Endodermal cell (in vitro differentiated cells): ENCODE measurements around the gene PAIP2. TPM values are rescaled to one million over a fixed set of nuclear protein-coding genes. Genes with fewer than 3 reads are reported as not detected.

ENCODE experiments used
- DNase-seq: peaks from one replicate; pipeline ENCODE4 v3.0.0-alpha.2; 2017
- H3K27ac ChIP-seq: 2 replicates; pipeline ENCODE4 v1.5.1; 2013; ENCODE audit warnings: mild to moderate bottlenecking, low read depth, low read length, moderate library complexity
- H3K27me3 ChIP-seq: 2 replicates; pipeline ENCODE4 v1.6.1; 2013; ENCODE audit warnings: mild to moderate bottlenecking, low read length, moderate library complexity; ENCODE audit not compliant: insufficient read depth, control insufficient read depth, poor library complexity, severe bottlenecking
- H3K36me3 ChIP-seq: 2 replicates; pipeline ENCODE4 v1.7.0; 2013; ENCODE audit warnings: mild to moderate bottlenecking, low read length, moderate library complexity; ENCODE audit not compliant: control insufficient read depth, insufficient read depth
- H3K4me1 ChIP-seq: one replicate; pipeline ENCODE4 v1.7.0; 2013; ENCODE audit warnings: low read length; ENCODE audit not compliant: control insufficient read depth, insufficient read depth
- H3K4me3 ChIP-seq: 2 replicates; pipeline ENCODE4 v1.5.1; 2013; ENCODE audit warnings: mild to moderate bottlenecking, low read length, moderate library complexity
- H3K9ac ChIP-seq: 2 replicates; pipeline ENCODE4 v1.6.1; 2013; ENCODE audit warnings: mild to moderate bottlenecking, low read length, moderate library complexity; ENCODE audit not compliant: poor library complexity, severe bottlenecking; ENCODE audit errors: extremely low read depth
- H3K9me3 ChIP-seq: 2 replicates; pipeline ENCODE4 v1.6.1; 2013; ENCODE audit warnings: mild to moderate bottlenecking, low read length, moderate library complexity; ENCODE audit not compliant: control insufficient read depth
- H3K27ac Mint-ChIP-seq: 2 replicates; pipeline ENCODE4 v1.8.0; 2020; ENCODE audit warnings: mixed read lengths
- H3K27me3 Mint-ChIP-seq: 2 replicates; pipeline ENCODE4 v1.8.0; 2021; ENCODE audit warnings: mild to moderate bottlenecking, mixed read lengths; ENCODE audit not compliant: insufficient read depth
- H3K36me3 Mint-ChIP-seq: 2 replicates; pipeline ENCODE4 v1.8.0; 2020; ENCODE audit warnings: low read depth, mixed read lengths
- H3K4me1 Mint-ChIP-seq: 2 replicates; pipeline ENCODE4 v1.8.0; 2020; ENCODE audit warnings: mixed read lengths
- H3K4me3 Mint-ChIP-seq: 2 replicates; pipeline ENCODE4 v1.8.0; 2020; ENCODE audit warnings: mild to moderate bottlenecking, moderate library complexity, mixed read lengths
- H3K9me3 Mint-ChIP-seq: 2 replicates; pipeline ENCODE4 v1.8.0; 2020; ENCODE audit warnings: mild to moderate bottlenecking, mixed read lengths
- WGBS, 2 experiments: methylation state at CpG; one replicate each; pipeline versions ENCODE4 v1.1.5 to v1.1.7; 2013; ENCODE audit warnings: missing lambda C conversion rate in 2 of 2, mixed read lengths in 1 of 2; ENCODE audit not compliant: insufficient coverage in 1 of 2, insufficient read length in 1 of 2; 5-methylcytosine and 5-hydroxymethylcytosine counted together
- total RNA-seq, 2 donors: library from RNA; stranded (reverse); fragmentation: NEBNext Ultra II Directional in 1 of 2; extraction: Animal tissue kit (Norgen Biotek cat#: 25700) in 1 of 2; gene quantifications; 2 replicates in 1 of 2; 3 replicates in 1 of 2; pipeline ENCODE4 v1.2.1, GENCODE V29; 2021
- TF ChIP-seq, protein P1 (sequence below): fragments of 200-600 bp; sonication (generic); conservative IDR thresholded peaks from 2 replicates; pipeline ENCODE4 v1.5.0; 2021; ENCODE audit warnings: antibody characterized with exemption, mild to moderate bottlenecking

PAIP2 gene
- total RNA-seq, 2 donors from 2014 or later: 128 to 142 TPM

DNA sequence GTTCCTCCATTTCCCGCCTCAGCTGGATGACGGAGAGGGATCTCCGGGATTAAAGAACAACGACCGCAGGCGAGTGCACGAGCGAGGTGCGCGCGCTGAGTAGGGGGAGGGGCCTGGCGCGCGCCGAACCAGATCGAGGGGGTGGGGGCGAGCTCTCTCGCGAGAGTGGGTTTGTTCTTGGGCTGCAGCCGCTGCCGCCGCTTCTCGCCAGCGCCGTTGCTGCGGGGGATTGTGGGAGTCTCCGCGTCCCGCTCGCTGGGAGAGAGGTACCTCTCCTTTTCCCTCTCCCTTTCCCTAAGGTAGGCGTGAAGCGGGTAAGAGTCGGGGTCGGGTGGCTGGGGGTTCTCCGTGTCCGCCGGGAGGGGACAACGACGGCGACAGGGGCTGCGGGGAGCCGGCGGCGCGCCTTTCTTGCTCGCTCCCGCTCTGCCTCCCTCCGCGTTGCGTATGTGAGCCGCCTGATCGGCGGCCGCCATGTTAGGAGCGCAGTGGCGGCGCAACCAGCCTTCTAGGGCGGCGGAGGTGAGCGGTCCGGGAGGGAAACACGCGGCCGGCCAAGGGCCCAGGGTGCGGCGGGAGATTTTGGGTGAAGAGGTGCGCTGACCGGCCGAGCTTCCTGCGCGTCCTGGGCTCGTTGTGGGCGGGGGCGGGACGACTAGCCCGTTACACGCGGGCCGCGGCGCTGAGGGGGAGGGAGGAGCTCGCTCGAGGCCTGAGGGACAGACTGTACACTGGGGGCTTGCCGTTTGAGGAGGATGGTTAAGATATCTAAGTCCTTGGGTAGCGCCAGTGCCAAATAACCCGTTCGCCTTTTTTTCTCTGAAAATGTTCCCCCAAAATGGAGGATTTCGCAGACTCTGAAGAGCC is 47.9 kb upstream of the PAIP2 start, which contains the start of gene MATR3:
TSS of gene MATR3 (plus strand) at position 234 of the 867 bp plus-strand sequence. CDS start 13,676 bp downstream, outside the sequence.
- Mint-ChIP-seq H3K27me3 (no peaks in the 10 kb centered on the region), H3K9me3 (no peaks in the 10 kb centered on the region), H3K27ac (peak within 1 kb of the TSS; percentile 98), H3K4me1 (peaks cover 33% of the 10 kb centered on the region), H3K36me3 (peaks cover 28% of the 10 kb centered on the region), H3K4me3 (peak within 1 kb of the TSS; percentile 98)
- H3K27me3 ChIP-seq: no peaks in the 10 kb centered on the region
- TF ChIP-seq, protein P1, sequence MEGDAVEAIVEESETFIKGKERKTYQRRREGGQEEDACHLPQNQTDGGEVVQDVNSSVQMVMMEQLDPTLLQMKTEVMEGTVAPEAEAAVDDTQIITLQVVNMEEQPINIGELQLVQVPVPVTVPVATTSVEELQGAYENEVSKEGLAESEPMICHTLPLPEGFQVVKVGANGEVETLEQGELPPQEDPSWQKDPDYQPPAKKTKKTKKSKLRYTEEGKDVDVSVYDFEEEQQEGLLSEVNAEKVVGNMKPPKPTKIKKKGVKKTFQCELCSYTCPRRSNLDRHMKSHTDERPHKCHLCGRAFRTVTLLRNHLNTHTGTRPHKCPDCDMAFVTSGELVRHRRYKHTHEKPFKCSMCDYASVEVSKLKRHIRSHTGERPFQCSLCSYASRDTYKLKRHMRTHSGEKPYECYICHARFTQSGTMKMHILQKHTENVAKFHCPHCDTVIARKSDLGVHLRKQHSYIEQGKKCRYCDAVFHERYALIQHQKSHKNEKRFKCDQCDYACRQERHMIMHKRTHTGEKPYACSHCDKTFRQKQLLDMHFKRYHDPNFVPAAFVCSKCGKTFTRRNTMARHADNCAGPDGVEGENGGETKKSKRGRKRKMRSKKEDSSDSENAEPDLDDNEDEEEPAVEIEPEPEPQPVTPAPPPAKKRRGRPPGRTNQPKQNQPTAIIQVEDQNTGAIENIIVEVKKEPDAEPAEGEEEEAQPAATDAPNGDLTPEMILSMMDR: no peak
- no peaks in the 10 kb centered on the region for H3K9me3 ChIP-seq
- peak; percentile 98 for DNase-seq
- peak within 1 kb of the TSS; percentile 99 for H3K4me3 ChIP-seq
- peaks cover 20% of the 10 kb centered on the region for H3K36me3 ChIP-seq
- peak within 1 kb of the TSS; percentile 99 for H3K9ac ChIP-seq
- H3K27ac ChIP-seq: peak within 1 kb of the TSS; percentile 100
- H3K4me1 ChIP-seq: no peaks in the 10 kb centered on the region
- WGBS, 2 experiments: 0 to 1% methylated on average over 22 to 88 of the region's 88 CpGs

DNA sequence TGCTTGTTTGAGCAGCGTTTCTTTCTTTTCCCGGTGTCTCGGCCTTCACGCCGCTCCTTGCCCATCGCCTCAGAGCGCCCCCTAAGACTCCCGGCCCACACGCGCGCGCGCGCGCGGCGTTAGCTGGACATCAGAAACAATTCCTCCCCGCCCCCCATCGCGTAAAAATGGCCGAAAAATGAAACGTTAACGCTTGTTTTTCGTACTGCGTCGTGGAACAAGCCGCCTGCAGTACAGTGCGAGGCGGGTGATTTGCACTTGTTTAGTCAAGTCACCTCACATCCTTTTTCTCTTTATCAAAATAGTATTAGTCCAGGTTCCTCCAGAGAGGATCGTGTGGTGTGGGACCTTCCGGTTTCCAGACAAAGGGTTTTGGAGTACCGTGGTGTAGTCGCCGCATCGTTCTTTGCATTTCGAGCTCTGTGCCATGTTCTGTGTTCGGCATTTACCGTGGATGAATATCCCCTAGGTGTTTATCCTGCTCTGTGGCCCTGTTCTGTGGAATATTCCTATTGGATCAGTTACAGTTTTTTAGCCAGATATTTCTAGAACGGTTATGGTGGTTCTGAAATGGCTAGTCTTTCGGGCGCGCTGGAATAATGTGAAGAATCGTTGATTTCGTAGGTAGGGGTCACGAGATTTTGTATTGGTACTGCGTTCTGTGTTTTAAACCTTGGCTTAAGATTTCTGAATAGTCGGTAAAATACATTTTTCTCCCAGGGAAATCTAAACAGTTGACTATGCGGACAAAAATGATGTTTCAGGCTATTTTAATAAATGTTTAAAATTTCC is 47.1 kb upstream of the PAIP2 start:
- Mint-ChIP-seq H3K27me3 (no peaks in the 10 kb centered on the region), H3K27ac (peak overlapping the region; percentile 98), H3K4me1 (peaks cover 37% of the 10 kb centered on the region), H3K36me3 (peaks cover 28% of the 10 kb centered on the region), H3K4me3 (peak overlapping the region; percentile 98), H3K9me3 (no peaks in the 10 kb centered on the region)
- no peaks in the 10 kb centered on the region for H3K4me1 ChIP-seq
- no peaks in the 10 kb centered on the region for H3K27me3 ChIP-seq
- TF ChIP-seq, protein P1: peak; percentile 54
- no peaks in the 10 kb centered on the region for H3K9me3 ChIP-seq
- WGBS, 2 experiments: 0% methylated on average over 37 to 48 of the region's 48 CpGs
- H3K9ac ChIP-seq: peak overlapping the region; percentile 99
- peaks cover 25% of the 10 kb centered on the region for H3K36me3 ChIP-seq
- H3K27ac ChIP-seq: peak overlapping the region; percentile 100
- H3K4me3 ChIP-seq: peak overlapping the region; percentile 99
- DNase-seq: peak; percentile 84

DNA sequence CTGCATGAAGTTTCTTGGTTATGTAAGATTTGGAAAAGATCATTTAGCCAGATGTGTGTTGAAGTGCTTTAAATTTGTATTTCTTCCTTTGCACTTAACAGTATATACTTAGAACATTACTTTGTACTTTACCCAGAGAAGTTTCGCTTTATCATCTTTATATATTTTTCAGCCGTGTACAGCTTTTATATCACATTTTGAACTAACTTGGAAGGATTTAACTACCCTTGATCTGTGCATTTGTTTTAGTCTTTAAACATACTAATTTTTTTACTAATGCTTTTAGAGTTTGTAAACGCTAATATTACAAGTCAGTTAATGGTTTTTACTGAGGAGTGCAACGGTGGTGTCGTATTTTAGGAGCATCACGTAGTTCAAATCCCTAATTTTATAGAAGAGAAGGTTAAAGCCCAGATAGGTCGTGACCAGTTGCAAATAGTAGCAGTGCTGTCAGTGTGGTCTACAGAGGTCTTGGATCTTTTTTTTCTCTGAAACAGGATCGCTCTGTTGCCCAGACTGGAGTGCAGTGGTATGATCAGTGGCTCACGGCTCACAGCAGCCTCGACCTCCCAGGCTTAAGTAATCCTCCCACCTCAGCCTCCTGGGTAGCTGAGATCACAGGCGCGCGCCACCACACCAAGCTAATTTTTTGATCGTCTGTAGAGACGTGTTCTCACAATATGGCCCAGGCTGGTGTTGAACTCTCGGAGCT is 46.2 kb upstream of the PAIP2 start:
- H3K27me3 ChIP-seq: no peaks in the 10 kb centered on the region
- TF ChIP-seq, protein P1: no peak
- H3K36me3 ChIP-seq: peaks cover 27% of the 10 kb centered on the region
- peak; percentile 63 for DNase-seq
- H3K4me1 ChIP-seq: no peaks in the 10 kb centered on the region
- Mint-ChIP-seq H3K27me3 (no peaks in the 10 kb centered on the region), H3K27ac (peak overlapping the region; percentile 98), H3K9me3 (no peaks in the 10 kb centered on the region), H3K36me3 (peaks cover 30% of the 10 kb centered on the region), H3K4me1 (peaks cover 37% of the 10 kb centered on the region), H3K4me3 (peak overlapping the region; percentile 98)
- no peaks in the 10 kb centered on the region for H3K9me3 ChIP-seq
- H3K9ac ChIP-seq: peak overlapping the region; percentile 99
- H3K27ac ChIP-seq: peak overlapping the region; percentile 100
- H3K4me3 ChIP-seq: peak overlapping the region; percentile 99
- 67 to 81% methylated on average over 14 to 16 of the region's 16 CpGs for WGBS, 2 experiments
